Jurkat, Clone E6-1 (cell line): ENCODE measurements around the gene ZNF511.

Experiments used
- DNase-seq: peaks from one replicate; pipeline ENCODE4 v3.0.0-alpha.2; 2011; ENCODE audit warnings: low read depth, low spot score
- H3K4me3 ChIP-seq: 2 replicates; pipeline ENCODE4 v1.5.1; 2011; ENCODE audit warnings: mild to moderate bottlenecking, low read length, control low read depth, moderate library complexity

The ZNF511 gene

GRCh38 chr10:133346413-133346812 lies 37.7 kb downstream of the ZNF511 start:
- DNase-seq = no peak
- H3K4me3 ChIP-seq = no peak overlapping the region

GRCh38 chr10:133347710-133348517 lies 39.2 kb downstream of the ZNF511 start:
- no peak overlapping the region for H3K4me3 ChIP-seq
- DNase-seq = no peak

- DNase-seq = no peak
- H3K4me3 ChIP-seq = no peak overlapping the region
Observed at GRCh38 chr10:133349160-133349568, 40.5 kb downstream of the ZNF511 start.

GRCh38 chr10:133349577-133350011 lies 40.9 kb downstream of the ZNF511 start:
- DNase-seq = no peak
- H3K4me3 ChIP-seq = no peak overlapping the region

GRCh38 chr10:133350283-133350949 lies 41.7 kb downstream of the ZNF511 start:
- DNase-seq = no peak

GRCh38 chr10:133350950-133351329 lies 42.2 kb downstream of the ZNF511 start:
- no peak for DNase-seq
- no peak overlapping the region for H3K4me3 ChIP-seq

More at GRCh38 chr10:133350283-133350949, 41.7 kb downstream of the ZNF511 start:
- H3K4me3 ChIP-seq = no peak overlapping the region

GRCh38 chr10:133351408-133352318 lies 42.9 kb downstream of the ZNF511 start:
- no peak for DNase-seq
- no peak overlapping the region for H3K4me3 ChIP-seq

- no peak overlapping the region for H3K4me3 ChIP-seq
- DNase-seq = no peak
Observed at GRCh38 chr10:133353202-133353959, 44.7 kb downstream of the ZNF511 start.

- DNase-seq = no peak
Observed at GRCh38 chr10:133353988-133354605, 45.4 kb downstream of the ZNF511 start.

GRCh38 chr10:133354672-133355240 lies 46.0 kb downstream of the ZNF511 start:
- H3K4me3 ChIP-seq = no peak overlapping the region
- no peak for DNase-seq

More at GRCh38 chr10:133353988-133354605, 45.4 kb downstream of the ZNF511 start:
- H3K4me3 ChIP-seq = no peak overlapping the region

- DNase-seq = no peak
- no peak overlapping the region for H3K4me3 ChIP-seq
Observed at GRCh38 chr10:133355266-133355665, 46.6 kb downstream of the ZNF511 start.

GRCh38 chr10:133355991-133356390 lies 47.3 kb downstream of the ZNF511 start:
- H3K4me3 ChIP-seq = no peak overlapping the region

GRCh38 chr10:133356549-133357284 lies 48.0 kb downstream of the ZNF511 start:
- peak overlapping the region; percentile 58 for H3K4me3 ChIP-seq
- DNase-seq = no peak

More at GRCh38 chr10:133355991-133356390, 47.3 kb downstream of the ZNF511 start:
- DNase-seq = no peak

- no peak for DNase-seq
- peak within 1 kb of the TSS; percentile 58 for H3K4me3 ChIP-seq
Observed at GRCh38 chr10:133357285-133358161, 48.8 kb downstream of the ZNF511 start, which contains the start of gene FUOM. FUOM (minus strand) TSS chr10:133358019; CDS start chr10:133358007, 12 bp downstream.

- no peak overlapping the region for H3K4me3 ChIP-seq
- no peak for DNase-seq
Observed at GRCh38 chr10:133358162-133358924, 49.6 kb downstream of the ZNF511 start.

- DNase-seq = no peak
- no peak overlapping the region for H3K4me3 ChIP-seq
Observed at GRCh38 chr10:133358925-133359310, 50.2 kb downstream of the ZNF511 start.
